Measurements from ENCODE around the gene OR2T1.
"Not testable (repeated sequence)": the region's sequence is repeated elsewhere in the genome, so short reads cannot be mapped to it uniquely, and the experiment has no call there.

The OR2T1 gene

DNA sequence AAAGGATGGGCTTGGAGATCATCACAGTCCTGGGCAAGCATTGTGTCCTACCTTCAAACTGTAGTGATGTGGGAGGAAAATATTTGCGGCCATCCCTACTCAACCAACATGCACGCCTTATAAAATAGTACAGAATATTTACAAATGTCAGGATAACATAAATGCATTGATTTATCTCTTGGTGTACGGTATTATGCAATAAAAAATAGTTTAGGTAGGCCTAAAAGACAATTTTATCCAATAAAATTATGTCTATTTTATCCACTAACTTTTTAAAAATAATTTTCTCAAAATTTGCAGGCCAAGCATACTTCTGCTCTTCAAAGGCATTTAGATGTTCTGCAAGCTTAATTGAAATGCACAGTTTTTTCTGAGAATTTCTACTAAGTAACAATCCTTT is at the start of gene OR2T1:
Gene OR2T1 (plus strand): TSS at position 301 of the 400 bp plus-strand sequence. CDS start 3,100 bp downstream, outside the sequence.
- H3K27ac ChIP-seq: no peak within 1 kb of the TSS

DNA sequence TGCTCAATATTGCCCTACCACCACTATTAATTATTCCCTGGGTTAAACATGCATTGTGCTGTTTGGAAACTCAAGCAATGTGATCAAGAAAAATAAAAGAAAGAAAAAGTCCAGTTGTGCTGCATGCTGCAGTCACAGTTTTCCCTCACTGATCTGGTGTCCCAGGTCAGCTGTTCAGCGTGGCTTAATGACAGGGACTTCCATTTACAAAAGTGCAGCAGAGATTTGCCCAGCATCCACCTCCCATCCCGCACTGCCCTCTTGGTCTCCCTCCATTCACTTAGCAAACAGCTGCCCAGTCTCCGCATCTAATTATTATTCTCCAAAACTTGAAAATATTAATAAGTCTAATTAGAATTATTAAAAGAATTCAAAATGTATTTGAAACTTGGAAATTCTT is 43.4 kb upstream of the OR2T1 start:
- DNase-seq (ENCODE audit: low read depth, low spot score): no peak
- no peak overlapping the region for H3K27ac ChIP-seq

More for the DNA sequence above, at the start of gene OR2T1:
- no peak for DNase-seq (ENCODE audit: low read depth, low spot score)

DNA sequence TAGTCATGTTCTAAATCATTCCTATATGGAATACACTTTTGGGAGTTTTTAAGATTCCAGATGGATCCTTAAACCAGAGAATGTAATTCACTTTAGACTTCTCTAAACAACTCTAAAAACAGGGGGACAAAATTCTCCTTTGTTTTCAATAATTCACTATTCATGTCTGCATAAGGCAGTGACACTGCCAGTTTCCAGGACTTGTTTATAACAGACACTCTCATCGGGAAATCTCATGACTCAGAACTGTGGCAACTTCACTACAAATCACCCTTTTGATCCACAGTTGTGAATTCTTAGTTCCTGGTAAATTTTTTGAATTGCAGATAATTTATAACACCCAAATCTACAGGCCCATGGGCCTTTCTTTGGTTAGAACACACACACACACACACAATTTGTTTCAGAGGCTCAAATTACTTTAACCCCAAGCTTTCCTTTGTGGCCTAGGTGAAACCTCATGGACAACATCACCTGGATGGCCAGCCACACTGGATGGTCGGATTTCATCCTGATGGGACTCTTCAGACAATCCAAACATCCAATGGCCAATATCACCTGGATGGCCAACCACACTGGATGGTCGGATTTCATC is 41.6 kb upstream of the OR2T1 start, which contains the start of gene OR2T4:
Gene OR2T4 (plus strand): TSS at position 545 of the 595 bp plus-strand sequence. CDS start 0 bp downstream, at position 545.
- H3K27ac ChIP-seq: no peak within 1 kb of the TSS
- no peak for DNase-seq (ENCODE audit: low read depth, low spot score)

- DNase-seq (ENCODE audit: low read depth, low spot score): no peak
- no peak overlapping the region for H3K27ac ChIP-seq
Measured at GRCh38 chr1:248366609-248367008, 36.2 kb upstream of the OR2T1 start.

DNA sequence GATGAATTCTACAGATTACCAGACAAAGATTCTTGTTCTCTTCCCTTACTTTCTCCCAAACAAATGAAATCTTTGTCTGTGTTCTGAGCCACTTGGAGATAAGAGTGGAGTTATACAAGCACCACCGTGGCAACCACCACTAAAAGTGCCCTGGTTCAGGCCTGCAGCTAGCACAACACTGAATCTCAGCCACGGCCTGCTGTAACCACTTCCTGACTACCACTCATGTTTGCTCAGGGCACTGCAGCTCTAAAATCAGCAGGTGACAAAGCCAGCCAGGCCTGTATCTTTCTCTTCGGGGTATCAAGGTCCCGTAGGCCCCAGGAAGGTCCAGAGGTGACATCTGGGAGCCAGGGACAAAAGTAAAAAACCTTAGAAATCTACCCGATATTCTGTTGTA is 30.5 kb upstream of the OR2T1 start:
- H3K27ac ChIP-seq: no peak overlapping the region
- DNase-seq (ENCODE audit: low read depth, low spot score): no peak

DNA sequence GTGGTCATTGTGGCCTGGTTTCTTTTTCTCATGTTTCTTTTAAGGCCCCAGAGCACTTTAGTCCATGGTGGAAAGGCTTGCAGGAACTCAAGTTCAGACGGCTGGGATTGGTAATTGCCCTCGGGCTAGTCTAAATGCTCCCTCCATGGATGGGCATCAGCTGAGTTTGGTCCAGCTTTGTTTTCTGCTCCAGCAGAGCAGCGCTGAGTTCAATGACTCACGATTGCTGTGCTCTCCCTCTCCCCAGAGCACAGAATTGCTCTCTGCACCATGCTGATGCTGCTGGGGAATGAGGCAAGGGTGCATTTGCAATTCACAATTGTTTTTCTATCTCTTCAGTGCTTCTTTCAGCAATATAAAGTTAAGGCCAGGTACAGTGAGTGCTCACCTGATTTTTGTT is 29.1 kb upstream of the OR2T1 start:
- DNase-seq (ENCODE audit: low read depth, low spot score): no peak
- H3K27ac ChIP-seq: no peak overlapping the region

DNA sequence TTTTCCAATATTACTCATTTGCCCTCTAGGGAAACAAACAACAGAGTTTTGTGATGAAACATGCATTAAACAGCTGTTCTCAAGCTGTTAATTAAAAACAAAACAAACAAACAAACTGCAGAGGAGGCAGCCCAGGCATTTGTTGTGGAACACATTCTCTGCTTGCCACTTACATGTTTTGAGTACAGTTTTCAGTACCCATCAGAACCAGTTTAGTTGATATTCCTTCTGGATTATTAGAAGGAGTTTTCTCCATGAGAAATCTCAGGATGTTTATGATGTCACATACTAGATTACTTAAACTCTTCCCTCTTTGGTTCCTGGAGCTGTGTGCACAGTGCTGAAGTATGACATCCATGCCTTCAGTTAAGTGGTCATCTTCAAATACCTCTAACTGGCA is 27.4 kb upstream of the OR2T1 start, which contains the start of gene OR2T6:
Gene OR2T6 (plus strand): TSS at position 301 of the 400 bp plus-strand sequence. CDS start 11,863 bp downstream, outside the sequence.
- DNase-seq (ENCODE audit: low read depth, low spot score): no peak
- H3K27ac ChIP-seq: no peak within 1 kb of the TSS

- no peak overlapping the region for H3K27ac ChIP-seq
- no peak for DNase-seq (ENCODE audit: low read depth, low spot score)
Measured at GRCh38 chr1:248376916-248377315, 25.9 kb upstream of the OR2T1 start.

GRCh38 chr1:248380854-248381253 is 22.0 kb upstream of the OR2T1 start:
- H3K27ac ChIP-seq: no peak overlapping the region
- no peak for DNase-seq (ENCODE audit: low read depth, low spot score)

GRCh38 chr1:248388426-248388825 is 14.4 kb upstream of the OR2T1 start:
- no peak overlapping the region for H3K27ac ChIP-seq
- no peak for DNase-seq (ENCODE audit: low read depth, low spot score)

- no peak for DNase-seq (ENCODE audit: low read depth, low spot score)
- no peak overlapping the region for H3K27ac ChIP-seq
Measured at GRCh38 chr1:248393050-248393449, 9.8 kb upstream of the OR2T1 start.

DNA sequence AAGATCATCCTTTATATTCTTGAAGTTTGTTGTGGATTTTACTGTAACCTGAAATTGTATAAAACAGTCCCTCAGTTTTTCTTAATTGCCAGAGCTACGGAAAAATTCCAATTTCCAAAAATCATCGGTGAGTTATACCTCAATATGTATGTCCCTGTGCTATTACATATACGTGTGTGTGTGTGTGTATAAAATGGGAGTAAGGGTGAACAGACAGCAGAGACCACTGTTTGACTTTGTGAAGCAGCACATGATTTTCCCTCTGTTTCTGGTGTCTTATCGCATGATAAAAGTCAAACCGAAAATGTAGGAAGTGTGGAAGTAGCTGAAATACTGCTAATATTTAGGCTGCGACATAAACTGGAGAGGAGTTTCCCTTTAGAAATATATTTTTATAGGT is 1.2 kb downstream of the OR2T1 start:
- H3K27ac ChIP-seq: no peak overlapping the region
- DNase-seq (ENCODE audit: low read depth, low spot score): no peak

DNA sequence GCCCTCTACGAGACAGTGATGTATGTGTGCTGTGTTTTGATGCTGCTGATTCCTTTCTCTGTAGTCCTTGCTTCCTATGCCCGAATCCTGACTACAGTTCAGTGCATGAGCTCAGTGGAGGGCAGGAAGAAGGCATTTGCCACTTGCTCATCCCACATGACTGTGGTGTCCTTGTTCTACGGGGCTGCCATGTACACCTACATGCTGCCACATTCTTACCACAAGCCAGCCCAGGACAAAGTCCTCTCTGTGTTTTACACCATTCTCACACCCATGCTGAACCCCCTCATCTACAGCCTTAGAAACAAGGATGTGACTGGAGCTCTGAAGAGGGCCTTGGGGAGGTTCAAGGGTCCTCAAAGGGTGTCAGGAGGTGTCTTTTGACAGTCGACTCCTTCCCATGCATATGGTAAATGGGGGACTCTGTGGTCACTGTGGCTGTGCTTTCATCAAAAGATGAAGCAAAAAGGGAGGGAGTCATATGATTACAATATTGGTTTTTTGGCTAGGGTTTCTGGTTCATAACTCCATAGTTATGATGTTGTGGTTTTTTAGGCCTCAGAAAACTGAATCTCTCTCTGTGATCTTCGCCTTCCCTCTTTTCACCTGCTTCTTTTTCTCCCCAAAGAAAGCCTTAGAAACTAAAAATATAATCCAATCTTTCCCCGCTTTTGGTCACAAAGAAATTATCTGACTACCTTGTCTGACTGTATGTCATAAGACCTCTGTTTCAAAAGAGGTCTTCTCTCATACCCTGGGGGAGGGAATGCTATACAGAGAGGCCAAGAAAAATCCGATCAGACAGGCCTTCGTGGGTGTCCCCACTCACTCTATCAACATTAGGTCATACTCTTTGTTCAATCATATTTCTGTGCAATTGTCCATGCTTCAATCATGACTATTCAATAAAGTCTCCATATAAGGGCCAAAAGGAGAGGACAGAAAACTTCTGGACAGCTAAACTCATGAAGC is 4.2 kb downstream of the OR2T1 start:
- DNase-seq (ENCODE audit: low read depth, low spot score): no peak
- H3K27ac ChIP-seq: no peak overlapping the region

GRCh38 chr1:248416226-248416625 is 13.4 kb downstream of the OR2T1 start:
- H3K27ac ChIP-seq: no peak overlapping the region
- no peak for DNase-seq (ENCODE audit: low read depth, low spot score)

GRCh38 chr1:248417854-248418253 is 15.0 kb downstream of the OR2T1 start:
- no peak overlapping the region for H3K27ac ChIP-seq
- DNase-seq (ENCODE audit: low read depth, low spot score): no peak

DNA sequence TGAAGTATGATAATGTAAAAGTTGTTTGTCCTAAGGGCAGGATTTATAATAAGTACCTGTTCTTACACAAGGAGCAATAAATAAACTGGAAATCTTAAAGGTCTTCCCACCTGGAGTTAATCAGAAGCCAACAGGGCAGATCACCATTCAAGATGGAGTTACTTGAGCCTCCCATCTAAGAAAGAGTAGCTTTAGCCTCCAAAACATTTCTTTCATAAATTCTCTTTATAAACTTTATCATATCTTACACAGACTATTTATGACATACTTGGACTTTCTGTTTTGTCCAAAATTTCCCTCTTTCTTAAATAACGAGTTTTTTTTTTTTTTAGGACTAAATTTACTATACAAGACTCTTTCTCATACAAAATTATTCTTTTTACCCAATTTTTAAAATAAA is 18.5 kb downstream of the OR2T1 start:
- no peak for DNase-seq (ENCODE audit: low read depth, low spot score)

GRCh38 chr1:248427526-248428191 is 24.8 kb downstream of the OR2T1 start:
- DNase-seq (ENCODE audit: low read depth, low spot score); H3K27ac ChIP-seq: not testable (repeated sequence)

More for the DNA sequence above, 18.5 kb downstream of the OR2T1 start:
- no peak overlapping the region for H3K27ac ChIP-seq

GRCh38 chr1:248428192-248428533 is 25.3 kb downstream of the OR2T1 start:
- not testable (repeated sequence) for DNase-seq (ENCODE audit: low read depth, low spot score); H3K27ac ChIP-seq

GRCh38 chr1:248431683-248432082 is 28.8 kb downstream of the OR2T1 start:
- H3K27ac ChIP-seq; DNase-seq (ENCODE audit: low read depth, low spot score): not testable (repeated sequence)

- not testable (repeated sequence) for DNase-seq (ENCODE audit: low read depth, low spot score); H3K27ac ChIP-seq
Measured at GRCh38 chr1:248432201-248432600, 29.4 kb downstream of the OR2T1 start.

Measured in epithelial cell of prostate (primary cell).